Measurements from ENCODE around the gene REC114.
"Not testable (repeated sequence)": the region's sequence is repeated elsewhere in the genome, so short reads cannot be mapped to it uniquely, and the experiment has no call there.

The REC114 gene

DNA sequence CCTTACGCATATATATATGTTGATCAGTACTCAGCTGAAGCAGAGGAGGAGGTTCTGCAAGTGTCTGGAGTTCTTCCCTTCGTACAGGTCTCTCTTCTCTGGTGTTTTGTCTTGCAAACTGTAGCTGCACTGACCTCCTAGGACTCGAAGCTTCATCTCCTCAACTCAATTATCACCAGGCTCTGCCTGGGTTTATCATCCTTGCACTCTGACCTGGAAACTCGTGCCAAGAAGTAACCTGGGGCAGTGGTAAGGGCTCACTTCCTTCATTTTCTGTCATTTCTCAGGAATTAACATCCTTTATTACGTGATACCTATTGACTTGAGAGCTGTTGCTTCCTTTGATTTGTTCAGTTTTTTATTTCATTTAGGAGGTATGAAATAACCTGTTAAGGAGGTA is 14.4 kb downstream of the REC114 start:
- no peak for DNase-seq

DNA sequence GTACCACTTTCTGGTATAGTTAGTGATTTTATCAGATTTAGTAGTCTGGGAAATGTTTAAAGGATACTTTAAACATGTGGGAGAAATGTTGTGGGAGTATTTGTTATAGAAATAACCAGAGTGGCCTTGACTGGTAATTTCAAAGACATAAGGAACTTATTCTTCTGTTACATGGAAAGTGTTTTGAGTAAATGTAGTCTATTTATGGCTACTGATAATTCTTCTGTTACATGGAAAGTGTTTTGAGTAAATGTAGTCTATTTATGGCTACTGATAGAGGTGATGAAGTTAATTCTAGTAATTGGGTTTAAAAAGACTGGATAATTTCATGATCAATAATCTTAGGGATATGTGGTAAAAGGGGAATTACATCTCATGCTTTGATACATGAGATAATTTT is 17.7 kb downstream of the REC114 start:
- no peak for DNase-seq

DNA sequence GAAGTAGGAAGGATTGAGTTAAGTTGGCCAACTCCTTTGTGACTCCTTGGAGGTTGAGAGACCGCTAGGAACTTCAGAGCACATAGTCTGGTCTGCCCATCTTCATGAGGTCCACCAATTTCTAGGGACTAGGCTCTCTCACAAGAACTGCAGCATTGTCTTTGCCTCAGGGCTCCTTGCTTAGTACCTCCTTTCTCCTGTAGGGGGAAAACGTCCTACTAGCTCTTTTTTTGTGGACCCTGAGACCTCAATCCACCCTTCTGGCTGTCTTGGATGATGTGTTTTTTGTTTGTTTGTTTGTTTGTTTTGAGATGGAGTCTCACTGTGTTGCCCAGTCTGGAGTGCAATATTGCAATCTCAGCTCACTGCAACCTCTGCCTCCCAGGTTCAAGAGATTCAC is 21.6 kb downstream of the REC114 start:
- no peak for DNase-seq

- DNase-seq: no peak
These were observed 24.8 kb downstream of the REC114 start for GRCh38 chr15:73467758-73468157.

- no peak for DNase-seq
These were observed 31.8 kb downstream of the REC114 start for GRCh38 chr15:73474785-73475184.

- no peak for DNase-seq
These were observed 33.8 kb downstream of the REC114 start for GRCh38 chr15:73476704-73477216.

- DNase-seq: no peak
These were observed 37.1 kb downstream of the REC114 start for GRCh38 chr15:73480050-73480449.

DNA sequence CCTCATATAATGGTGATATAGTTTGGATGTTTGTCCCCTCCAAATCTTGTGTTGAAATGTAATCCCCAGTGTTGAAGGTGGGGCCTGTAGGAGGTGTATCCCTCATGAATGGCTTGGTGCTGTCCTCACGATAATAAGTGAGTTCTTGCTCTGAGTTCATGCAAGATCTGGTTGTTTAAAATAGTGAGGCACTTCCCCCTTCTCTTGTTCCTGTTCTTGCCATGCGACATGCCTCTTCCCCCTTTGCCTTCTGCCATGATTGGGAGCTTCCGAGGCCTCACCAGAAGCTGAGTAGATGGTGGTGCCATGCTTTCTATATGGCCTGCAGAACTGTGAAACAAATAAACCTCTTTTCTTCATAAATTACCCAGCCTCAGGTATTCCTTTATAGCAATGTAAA is 39.2 kb downstream of the REC114 start:
- DNase-seq: no peak

DNA sequence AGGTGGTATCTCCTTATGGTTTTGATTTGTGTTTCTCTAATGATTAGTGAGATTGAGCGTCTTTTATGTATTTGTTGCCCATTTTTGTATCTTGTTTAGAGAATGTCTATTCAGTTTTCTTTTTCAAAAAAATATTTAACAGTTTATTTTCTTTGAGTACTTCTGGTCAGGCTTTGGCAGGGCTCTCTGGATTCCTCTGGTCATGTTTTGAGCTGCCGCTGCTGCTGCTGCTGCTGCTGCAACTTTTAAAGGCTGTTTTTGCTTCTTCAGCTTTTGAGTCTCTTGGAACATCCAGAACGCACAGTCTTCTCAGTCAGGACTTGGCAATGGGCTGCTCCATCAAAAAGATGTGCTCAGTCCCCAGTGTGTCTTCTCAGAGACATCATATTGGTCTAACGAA is 40.1 kb downstream of the REC114 start:
- no peak for DNase-seq

- DNase-seq: no peak
These were observed 42.4 kb downstream of the REC114 start for GRCh38 chr15:73485372-73485771.

DNA sequence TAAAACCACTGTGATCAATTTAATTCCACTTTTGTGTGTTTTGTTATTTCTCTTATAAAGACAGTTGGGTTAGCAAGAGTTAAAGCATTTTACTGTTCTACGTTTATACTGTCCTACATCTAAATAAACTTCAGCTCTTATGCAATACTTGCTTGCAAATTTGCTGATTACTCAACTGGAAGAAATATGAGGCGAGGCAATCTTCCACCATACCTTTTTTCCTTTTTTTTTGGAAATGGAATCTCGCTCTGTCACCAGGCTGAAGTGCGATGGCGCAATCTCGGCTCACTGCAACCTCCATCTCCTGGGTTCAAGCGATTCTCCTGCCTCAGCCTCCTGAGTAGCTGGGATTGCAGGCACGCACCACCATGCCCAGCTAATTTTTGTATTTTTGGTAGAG is 42.9 kb downstream of the REC114 start:
- DNase-seq: not testable (repeated sequence)

GRCh38 chr15:73488698-73489097 is 45.7 kb downstream of the REC114 start:
- DNase-seq: no peak

GRCh38 chr15:73493922-73494321 is 51.0 kb downstream of the REC114 start:
- no peak for DNase-seq

GRCh38 chr15:73495181-73495580 is 52.2 kb downstream of the REC114 start:
- DNase-seq: no peak

DNA sequence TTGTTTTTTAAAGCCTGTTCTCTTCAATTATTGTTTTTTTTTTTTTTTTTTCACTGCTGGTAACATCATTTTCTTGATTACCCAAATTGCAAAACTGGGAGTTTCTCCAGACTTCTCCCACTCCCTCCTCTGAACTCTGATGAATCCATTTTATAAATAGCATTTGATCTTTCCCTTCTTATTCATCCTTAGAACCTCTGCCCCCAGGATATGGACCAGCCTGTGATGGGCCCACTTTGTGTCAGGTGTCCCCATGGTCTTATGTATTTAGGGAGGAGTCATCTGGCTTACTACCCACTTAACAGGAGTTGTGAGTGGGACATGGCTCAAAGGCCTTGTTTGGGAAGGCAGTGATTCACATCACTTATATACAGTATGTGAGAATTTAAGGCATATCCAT is 57.7 kb downstream of the REC114 start:
- DNase-seq: no peak

DNA sequence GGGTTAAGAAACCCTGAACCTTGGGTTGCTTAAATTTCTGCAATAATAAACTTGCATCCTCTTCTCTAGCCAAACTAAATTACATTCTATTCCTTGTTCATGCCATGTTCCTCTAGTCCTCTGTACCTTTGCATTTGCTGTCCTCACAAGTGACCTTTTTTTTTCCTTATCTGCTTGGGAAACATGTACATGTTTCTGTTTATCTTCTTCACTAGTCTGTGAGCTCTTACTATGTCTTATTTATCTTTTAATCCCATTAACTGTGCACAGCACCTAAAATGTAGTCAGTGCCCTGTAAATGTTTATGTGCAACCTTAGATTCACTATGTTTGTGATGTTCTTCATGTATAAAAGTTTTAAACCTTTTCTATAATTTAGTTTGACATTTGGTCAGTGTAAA is 61.9 kb downstream of the REC114 start:
- DNase-seq: no peak

DNA sequence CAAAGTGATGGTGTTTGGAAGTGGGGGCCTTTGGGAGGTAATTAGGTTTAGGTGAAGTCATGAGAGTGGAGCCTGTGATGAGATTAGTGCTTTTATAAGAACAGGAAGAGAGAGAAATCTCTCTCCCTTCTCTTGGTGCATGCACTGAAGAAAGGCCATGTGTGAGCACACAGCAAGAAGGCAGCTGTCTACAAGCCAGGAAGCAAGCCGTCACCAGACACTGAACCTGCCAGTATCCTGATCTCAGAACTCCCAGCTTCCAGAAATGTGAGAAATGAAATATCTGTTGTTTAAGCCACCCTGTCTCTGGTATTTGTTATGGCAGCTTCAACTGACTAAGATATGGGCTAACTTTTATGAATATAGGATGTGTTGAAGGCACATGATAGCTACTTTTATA is 72.6 kb downstream of the REC114 start:
- no peak for DNase-seq

GRCh38 chr15:73517566-73517965 is 74.6 kb downstream of the REC114 start:
- DNase-seq: no peak

GRCh38 chr15:73518180-73518862 is 75.4 kb downstream of the REC114 start:
- DNase-seq: no peak

DNA sequence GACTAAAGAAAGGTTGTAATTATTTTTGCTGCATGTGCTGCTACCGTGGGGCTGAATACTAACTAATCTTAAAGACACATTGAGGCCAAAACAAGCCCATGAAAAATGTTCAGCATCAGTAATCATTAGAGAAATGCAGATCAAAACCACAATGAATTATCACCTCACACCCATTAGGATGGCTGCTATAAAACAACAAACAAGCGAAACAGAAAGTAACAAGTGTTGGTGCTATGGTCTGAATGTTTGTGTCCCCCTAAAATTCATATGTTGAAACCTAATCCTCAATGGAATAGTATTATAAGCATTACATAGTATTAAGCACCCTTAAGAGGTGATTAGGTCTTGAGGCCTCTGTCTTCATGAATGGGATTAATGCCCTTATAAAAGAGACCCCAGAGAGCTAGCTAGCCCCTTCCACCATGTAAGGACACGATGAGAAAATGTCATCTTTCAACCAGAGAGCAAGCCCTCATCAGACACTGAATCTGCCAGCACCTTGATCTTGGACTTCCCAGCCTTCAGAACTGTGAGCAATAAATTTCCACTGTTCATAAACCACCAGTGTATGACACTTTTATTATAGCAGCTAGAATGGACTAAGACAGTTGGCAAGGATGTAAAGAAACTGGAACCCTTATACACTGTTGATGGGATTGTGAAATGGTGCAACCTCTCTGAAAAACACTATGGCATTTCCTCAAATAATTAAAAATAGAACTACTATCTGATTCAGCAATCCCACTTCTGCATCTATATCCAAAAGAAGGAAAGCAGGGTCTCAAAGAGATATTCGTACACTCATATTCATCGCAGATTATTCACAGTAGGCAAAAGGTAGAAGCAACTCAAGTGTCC is 76.1 kb downstream of the REC114 start:
- DNase-seq: no peak

- DNase-seq: no peak
These were observed 79.0 kb downstream of the REC114 start for GRCh38 chr15:73522011-73522410.

GRCh38 chr15:73524919-73525318 is 82.0 kb downstream of the REC114 start:
- DNase-seq: no peak

DNA sequence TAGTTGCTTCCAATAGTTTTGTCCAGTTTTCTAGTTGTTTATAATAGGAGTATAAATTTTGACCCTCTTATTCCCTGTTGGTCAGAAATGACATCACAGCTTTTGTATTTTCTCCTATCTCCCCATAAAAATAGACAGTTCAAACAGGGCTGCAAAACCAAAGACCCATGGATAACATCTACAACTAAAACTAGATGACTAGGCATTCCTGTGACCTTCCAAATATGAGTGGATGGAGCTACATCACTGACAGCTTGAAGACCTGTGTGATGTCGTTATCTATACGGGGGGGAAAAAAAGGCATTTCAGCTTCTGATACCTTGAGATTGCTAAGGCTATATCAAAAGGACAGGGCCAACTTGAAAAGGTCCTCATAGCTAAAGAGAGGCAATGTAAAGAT is 84.6 kb downstream of the REC114 start:
- DNase-seq: no peak

DNA sequence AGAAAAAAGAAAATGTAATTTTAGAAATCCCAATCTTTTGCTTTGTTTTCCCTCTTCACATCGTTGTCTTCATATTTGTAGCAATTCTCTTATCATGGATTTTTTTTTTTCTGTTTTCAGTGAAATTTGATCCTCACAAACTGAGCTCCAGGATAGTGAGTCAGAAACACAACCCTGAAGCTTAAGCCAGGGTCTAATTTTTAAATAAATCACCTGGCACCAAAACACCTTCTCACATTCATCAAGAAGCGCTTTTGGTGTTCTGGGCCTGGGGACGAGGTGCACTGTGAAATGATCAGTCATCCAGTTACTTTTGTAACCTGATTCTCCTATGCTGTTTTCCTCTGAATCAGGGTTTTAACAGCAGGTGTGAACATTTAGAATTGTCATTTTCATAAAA is 87.7 kb downstream of the REC114 start:
- DNase-seq: no peak
